Stimulated activated CD4-positive, alpha-beta T cell treated with anti-CD3 and anti-CD28 coated beads, Interleukin-1b, Interleukin-23, amount 100 ng/mL, for 4 hours (primary cell): ENCODE data around the gene HPD.
A peak's percentile ranks its signal among the peaks of the same experiment; 100 is the strongest.

ENCODE experiments used
- DNase-seq, 2 donors: peaks; one replicate each; pipeline ENCODE4 v3.0.0-alpha.2; 2020; ENCODE audit warnings: low read depth in 2 of 2

Gene HPD

GRCh38 chr12:121828306-121828705 lies 30.4 kb downstream of the HPD start:
- DNase-seq, result no peak

- no peak for DNase-seq
Observed at GRCh38 chr12:121827351-121828099, 31.1 kb downstream of the HPD start.

GRCh38 chr12:121826318-121827150 lies 32.1 kb downstream of the HPD start:
- no peak for DNase-seq

- DNase-seq, result no peak
Observed at GRCh38 chr12:121825041-121825523, 33.6 kb downstream of the HPD start.

- DNase-seq, result no peak
Observed at GRCh38 chr12:121823727-121824115, 34.9 kb downstream of the HPD start.

GRCh38 chr12:121823101-121823726 lies 35.4 kb downstream of the HPD start:
- no peak for DNase-seq

GRCh38 chr12:121822393-121823100 lies 36.1 kb downstream of the HPD start:
- no peak for DNase-seq

GRCh38 chr12:121820056-121820455 lies 38.6 kb downstream of the HPD start:
- no peak for DNase-seq

- DNase-seq, result no peak
Observed at GRCh38 chr12:121819212-121819949, 39.3 kb downstream of the HPD start.

- no peak for DNase-seq
Observed at GRCh38 chr12:121817648-121818043, 41.0 kb downstream of the HPD start.

GRCh38 chr12:121816925-121817647 lies 41.6 kb downstream of the HPD start:
- no peak for DNase-seq

- DNase-seq, result no peak
Observed at GRCh38 chr12:121815263-121815662, 43.4 kb downstream of the HPD start.

- no peak for DNase-seq
Observed at GRCh38 chr12:121814429-121815119, 44.1 kb downstream of the HPD start.

- DNase-seq, result no peak
Observed at GRCh38 chr12:121813951-121814350, 44.7 kb downstream of the HPD start.

GRCh38 chr12:121812921-121813896 lies 45.5 kb downstream of the HPD start:
- no peak for DNase-seq

- no peak for DNase-seq
Observed at GRCh38 chr12:121812320-121812871, 46.3 kb downstream of the HPD start.

- DNase-seq, result peak in 1 of 2 donors; percentile 71
Observed at GRCh38 chr12:121811434-121812319, 47.0 kb downstream of the HPD start.
